ENCODE data around the gene MAP3K7.

Gene MAP3K7

DNA sequence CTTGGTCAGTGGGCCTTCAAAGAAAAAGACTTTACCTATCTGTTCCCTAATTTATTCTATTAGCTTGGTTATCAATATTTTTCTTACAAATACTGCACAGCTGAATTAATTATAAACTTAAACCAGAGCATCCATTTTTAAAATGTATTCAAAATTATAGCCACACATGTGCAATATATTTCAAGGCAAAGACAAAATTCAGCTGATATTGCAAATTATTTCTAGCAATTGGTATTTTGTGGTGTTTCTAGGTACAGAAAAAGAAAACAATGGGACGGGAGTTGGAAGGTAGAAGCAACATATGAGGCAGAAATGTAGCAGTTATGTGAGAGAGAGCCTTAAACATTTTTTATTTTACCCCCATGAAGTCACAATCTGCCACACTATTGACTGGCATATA, 64.9 kb downstream of the MAP3K7 start:
- no peak for DNase-seq

DNA sequence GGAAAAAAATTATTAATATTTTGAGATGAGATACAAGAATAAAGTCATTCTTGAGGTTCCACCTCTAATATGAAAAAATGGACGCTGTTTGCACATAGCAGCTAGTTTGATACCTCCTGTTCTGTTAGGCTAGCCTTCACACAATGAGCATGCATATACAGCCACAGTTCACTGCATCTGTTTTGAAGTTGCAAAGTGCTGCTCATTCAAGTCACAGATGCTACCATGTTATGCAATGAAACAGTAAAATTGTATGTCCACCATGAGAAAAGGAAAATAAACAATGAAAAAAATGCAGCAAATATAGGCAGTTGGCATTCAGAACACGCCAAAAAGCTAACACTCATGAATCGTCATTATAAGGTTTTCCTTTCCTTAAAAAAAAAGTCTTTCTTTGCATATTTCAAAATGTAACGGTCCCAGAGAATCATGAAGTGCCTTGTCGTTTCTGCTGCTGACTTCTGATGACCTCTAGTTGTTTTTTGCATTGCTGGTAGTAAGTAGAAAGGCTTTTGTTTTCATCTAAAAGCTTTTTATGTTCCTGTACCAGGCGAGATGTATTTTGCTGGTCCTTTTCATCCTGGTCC, 70.7 kb downstream of the MAP3K7 start:
- DNase-seq = no peak

DNA sequence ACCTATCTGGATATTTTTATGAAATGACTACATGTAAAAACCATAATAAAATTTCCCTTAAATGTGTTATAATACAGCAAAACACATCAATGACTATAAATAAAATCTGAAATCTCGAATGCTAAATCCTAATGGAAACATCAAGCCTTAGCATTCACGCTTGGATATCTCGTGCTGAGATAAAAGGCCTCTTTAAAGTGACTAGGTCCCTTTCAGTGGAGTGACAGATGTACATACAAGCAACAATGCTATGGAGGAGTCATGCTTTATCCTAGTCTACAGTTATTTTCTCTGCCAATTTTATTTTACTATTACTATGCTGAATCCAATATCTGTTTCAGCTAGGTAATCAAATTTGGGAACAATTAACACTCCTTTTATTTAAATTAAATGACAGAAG, 72.4 kb downstream of the MAP3K7 start:
- no peak for DNase-seq

DNA sequence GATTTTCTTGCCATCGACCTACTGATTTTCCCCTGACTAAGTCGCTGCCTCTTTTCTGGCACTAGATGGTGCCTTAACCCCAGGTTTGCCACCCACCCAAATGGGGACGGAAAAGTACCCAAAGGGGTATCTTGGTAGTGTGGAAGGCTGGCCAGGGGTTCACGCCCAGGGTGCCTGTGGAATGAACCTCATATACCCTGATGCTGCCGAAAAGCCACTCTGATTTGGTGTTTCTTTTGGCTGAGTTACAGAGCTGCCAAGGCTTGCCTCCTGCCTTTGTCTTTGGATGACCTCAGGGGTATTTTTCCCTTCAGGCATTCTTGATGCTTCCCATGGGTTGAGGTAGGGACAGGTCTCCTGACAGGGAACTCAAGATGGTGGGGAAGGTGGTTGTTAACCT, 78.1 kb downstream of the MAP3K7 start:
- no peak for DNase-seq

DNA sequence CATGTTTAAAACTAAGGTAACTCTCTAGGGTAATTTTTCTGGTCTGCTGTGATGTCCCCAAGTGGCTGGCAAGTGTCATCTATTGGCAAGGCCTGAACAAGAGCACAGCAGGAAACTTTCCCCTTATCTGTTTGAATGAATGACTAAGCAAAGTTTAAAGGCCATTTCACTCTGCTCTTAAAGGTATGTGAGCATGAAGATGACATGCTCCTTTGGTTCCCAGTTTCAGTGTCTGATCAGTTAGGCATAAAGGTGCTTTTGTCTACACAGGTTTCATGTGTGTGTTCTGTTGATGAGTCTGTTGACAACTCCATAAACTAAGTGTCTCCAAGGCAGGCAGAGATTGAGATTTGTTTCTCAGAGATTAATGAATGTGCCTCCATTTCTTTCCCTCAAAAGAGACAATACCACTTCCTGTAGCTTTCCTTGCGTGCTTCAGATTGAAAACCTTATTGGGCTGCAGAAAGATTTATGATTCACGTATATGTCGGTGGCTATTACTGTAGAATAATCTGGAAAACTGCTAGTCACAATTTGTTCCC, 83.9 kb downstream of the MAP3K7 start:
- no peak for DNase-seq

DNA sequence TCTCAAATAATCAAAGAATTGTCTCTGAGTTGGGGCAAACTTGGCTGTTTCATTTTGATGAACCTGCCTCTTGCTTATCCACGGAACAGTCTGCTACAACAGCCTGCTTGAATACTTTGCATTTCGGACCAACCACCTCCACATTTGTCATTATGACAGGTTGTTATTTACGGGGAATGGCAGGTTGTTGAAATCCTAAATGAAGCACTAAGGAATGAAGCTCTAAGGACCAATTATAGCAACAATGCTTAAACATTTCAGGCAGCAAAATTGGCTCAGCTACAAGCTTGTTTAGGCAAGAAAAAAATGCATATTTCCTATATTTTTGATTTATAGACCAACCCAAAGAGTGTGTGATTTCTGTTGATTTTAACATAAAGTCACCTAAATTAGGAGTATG, 84.5 kb downstream of the MAP3K7 start:
- no peak for DNase-seq

DNA sequence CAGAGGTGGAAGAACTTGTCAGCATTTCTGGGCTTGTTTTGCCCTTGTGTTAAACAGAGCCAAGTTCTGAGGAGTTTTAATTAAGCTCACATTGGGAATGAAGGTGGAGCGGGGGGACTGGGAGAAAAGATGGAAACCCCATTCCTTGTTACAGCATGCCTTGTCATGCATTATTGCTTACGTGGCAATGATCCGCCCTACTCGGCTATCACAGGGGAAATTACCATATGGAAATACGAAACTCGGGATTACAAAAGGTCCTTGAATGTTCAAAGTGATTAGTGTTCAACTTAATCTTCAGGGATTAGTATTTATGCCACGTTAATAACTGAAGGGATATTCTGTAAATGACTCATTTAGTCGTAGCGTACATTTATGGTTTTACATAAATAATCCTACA, 86.4 kb downstream of the MAP3K7 start:
- DNase-seq = no peak

DNA sequence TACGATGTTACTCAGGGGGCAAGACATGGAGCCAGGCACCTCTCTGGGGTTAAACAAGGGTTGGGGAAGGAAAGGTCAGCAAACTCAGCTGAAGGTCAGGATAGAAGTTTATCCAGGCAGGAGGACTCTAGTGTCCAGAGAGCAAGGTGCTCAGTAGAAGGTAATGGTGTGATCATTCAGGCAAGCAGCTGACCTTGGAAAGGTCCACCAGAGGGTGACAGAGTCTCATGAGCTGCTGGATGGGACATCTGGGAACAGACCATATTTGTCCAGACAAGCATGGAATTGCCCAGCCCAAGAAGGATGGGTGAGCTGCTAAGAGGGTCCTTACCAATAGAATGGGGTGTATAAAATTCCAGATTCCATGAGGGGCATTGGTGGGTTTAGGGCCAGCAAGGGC, 89.5 kb downstream of the MAP3K7 start:
- no peak for DNase-seq

DNA sequence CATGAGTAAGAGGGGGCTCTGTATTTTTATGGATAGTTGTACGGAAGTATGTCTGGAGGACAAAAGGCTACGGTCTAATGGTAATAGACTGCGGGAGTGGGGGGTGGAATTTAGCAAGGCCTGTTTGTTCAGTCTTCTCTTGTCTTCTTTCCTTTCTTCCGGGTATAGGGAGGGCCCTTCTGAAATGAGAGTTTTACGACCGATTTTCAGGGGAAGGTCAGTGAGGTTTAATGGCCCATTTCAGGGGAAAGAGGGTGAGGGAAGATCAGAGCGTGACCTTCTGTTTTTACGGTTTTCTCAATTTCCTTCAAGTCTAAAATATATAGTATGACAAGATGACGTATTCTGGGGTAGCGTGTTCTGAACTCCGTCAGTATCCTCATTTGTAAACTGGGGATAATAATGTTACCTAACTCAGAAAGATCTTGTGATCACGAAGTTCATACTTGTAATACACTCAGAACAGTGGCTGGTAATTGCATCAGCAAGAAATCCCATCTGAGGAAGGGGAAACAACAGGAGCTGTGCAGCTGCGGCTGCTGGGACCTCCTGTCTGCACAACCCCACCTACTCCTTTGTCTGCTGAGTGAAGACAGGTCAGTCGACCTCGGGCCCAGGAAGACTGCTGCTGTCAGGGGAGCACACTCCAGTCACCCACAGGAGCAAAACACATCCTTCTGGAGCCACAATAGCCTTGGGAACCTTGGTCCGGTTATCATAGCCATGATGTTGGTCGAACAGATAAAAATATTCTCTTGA, 90.4 kb downstream of the MAP3K7 start:
- DNase-seq = peak; percentile 77

DNA sequence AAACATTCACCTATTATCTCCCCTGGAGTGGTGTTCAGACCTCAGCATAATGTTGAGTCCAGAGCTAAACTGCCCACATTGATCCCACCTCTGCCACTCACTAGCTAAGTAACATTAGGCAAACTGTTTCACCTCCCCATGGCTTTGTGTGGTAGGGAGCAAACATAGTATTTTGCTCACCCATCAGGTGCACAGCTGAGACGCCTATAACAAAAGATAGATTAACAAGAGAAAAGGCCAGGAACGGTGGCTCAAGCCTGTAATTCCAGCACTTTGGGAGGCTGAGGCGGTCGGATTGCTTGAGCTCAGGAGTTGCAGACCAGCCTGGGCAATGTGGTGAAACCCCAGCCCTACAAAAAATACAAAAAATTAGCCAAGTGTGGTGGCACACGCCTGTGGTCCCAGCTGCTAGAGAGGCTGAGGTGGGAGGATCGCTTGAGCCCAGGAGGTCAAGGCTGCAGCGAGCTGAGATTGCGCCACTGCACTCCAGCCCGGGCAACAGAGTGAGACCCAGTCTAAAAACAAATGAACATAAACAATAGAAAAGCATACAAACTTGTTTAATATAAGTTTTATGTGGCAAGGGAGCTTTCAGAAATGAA, 91.6 kb downstream of the MAP3K7 start:
- no peak for DNase-seq

DNA sequence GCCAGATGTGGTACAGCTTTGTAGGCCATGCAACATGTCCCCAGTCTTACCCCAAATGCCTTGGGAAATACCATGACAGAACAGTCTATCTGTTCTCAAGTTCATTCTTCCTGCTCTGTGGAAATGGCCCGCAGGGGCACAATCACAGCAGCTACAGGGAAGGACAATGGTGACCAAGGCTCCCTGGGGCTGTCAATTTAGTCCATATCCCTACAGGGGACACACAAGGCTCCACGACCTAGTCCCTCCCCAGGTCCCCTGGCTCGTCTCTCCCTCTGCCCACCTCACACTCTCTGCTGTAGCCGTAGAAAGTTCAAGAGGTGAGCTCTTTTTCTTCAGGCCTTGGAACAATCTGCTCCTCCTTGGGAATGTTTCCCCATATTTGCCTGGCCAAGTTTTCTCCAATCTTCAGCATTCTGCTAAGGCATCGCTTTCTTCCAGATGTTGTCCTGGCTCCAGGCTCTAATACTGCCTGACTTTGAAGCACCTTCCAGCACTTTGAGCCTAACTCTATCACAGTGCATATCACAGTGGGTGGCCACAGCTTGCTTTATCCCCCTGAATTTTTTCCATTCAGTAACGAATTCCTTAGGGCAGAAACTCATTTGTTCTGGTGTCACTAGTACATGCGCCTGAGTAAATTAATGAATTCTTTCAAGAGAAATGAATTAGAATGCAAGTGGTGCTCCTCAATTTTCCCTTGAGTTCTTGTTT, 92.6 kb downstream of the MAP3K7 start:
- DNase-seq = no peak

DNA sequence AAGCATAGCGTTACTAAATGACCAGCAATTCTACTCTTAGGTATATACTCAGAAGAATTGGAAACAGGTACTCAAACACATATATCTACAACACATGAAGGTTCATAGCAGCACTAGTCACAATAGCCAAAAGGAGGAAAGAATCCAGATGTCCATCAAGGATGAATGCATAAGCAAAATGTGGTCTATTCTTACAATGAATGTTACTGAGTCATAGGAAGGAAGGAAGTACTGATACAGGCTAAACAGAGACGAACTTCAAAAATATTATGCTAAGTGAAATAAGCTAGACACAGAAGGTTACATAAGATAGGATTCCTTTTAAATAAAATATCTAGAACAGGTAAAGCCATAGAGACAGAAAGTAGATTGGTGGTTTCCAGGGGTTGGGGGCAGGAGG, 93.5 kb downstream of the MAP3K7 start:
- no peak for DNase-seq

DNA sequence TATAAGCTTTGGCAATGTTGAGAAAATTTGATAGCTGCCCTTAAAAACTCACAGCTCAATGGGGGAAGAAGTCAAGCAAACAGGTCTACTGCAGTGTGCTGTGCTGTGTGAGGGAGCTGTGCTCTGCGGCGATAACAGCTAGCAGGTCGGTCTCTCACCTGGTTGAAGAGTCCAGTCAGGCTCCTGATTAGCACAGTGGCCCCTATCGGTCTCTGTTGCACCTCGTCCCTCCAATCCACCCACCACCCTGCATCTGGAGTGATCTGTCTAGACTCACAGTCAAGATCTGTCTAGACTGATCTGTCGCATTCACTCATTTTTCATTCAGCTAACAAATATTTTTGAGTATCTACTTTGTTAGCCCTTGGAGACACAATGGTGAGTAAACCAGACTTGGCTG, 94.1 kb downstream of the MAP3K7 start:
- no peak for DNase-seq

DNA sequence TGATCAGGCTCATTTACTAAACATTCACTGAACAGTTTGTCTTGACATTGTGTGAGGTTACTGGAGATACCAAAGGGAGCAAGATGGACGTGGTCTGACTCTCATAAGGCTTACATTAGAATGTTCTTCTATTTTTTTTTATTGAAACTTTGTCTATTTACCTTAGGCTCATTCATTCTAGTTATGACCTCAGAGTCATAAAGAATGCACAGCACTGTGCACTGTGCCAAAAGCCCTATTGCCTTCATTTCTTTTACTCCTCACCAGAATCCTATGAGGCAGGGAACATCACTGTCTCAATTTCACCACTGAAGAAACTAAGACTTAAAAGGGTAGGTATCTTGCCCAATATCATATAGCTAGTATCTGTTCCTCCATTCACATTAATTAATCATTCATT, 94.5 kb downstream of the MAP3K7 start:
- no peak for DNase-seq

DNA sequence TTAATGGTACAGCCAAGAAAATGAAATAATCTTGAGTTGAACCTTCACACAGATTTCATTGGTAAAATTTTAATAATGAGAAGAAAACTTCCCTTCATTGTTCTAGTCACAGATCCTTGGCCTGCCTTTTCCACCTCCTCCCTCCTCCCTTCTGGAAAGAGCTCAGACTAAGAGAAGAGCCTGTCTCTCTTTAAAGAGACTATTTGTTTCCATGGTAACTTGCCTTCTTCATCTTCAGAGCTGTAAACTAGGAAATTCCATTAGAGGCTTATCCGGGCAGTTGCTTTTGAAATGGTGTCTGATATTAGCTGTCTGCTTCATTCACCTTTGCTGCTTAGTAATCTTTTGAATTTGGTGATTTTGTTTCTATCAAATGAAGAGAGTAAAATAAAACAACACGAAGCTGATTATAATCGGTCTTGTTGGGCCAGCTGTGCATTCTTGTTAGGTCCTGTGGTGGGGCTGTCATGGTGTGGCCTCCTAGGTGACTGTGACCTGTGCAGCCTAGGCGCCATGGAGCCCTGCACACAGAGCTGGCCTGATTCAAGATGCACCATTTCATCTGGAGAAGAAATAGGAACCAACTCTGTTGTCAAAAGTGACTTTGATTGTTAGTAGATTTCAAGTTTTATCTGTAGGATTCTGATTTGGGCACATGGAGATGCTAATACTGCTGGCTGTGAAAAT, 96.7 kb downstream of the MAP3K7 start:
- DNase-seq = no peak

DNA sequence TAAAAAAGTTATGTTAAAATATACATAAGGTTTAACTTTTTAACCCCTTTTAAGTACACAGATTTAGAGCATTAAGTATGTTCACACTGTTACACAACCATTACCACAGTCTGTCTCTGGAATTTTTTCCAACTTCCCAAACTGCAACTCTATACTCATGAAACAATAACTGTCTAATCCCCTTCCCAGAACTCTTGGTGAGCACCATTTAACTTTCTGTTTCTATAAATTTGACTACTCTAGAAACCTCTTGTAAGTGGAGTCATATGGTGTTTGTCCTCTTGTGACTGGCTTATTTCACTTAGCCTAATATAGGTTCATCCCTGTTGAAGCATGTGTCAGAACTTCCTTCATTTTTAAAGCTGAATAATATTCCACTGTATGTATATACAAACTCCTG, 98.1 kb downstream of the MAP3K7 start:
- DNase-seq = no peak

DNA sequence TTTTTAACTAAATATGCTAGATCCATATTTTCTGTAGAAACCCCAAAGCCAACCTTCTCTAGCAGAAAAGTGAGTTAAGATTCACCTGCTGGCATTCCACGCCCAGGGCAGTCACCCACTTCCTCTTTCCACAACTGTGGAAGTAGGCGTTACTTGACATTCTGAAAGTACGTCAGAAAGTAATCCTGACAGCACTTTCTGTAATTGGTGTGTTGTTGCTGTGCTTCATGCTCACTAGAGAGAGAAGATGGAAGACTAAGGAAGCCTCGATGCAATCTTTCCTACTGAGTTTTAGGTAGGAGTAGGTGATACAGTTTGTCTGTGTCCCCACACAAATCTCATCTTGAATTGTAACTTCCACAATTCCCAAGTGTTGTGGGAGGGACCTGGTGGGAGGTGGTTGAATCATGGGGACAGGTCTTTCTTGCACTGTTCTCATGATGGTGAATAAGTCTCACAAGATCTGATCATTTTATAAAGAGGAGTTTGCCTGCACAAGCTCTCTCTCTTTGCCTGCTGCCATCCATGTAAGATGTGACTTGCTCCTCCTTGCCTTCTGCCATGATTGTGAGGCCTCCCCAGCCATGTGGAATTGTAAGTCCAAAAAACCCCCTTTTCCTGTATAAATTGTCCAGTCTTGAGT, 101.1 kb downstream of the MAP3K7 start:
- DNase-seq = no peak

DNA sequence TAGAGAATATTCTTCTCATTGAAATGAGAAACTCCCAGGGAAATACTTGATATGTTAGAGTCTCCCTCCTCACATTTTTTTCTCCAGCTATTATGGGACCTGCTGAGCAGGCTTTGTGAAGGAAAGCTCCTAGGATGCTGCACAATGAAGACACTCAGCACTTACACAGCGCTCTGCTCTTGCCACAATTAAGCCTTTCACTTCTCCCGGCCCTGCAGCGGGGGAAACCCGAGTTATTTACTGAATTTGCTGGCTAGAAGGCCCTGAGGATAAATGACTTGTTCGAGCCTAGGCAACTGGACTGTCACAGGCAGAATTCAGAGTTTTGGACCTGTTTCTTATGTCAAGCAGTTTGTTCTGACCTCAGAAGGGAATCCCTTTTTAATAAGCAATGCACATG, 102.0 kb downstream of the MAP3K7 start:
- DNase-seq = peak; percentile 92

DNA sequence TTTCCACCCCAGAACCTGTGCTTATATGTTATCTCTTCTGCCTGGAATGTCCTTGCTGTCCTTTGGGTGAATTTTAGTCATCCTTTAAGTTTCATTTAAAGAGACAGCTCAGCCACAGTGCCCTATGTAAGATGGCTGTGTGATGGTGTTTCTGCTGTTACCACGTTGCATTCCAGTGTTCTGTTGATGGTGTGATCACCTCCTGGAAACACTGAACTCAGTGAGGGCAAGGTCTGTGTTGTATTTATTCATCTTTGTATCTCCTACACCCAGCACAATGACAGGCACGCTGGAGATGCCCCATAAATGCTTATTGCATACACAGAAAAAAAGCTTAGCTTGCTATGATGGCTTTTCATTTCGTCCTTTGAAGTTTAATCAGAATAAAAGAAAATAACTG, 102.5 kb downstream of the MAP3K7 start:
- no peak for DNase-seq

DNA sequence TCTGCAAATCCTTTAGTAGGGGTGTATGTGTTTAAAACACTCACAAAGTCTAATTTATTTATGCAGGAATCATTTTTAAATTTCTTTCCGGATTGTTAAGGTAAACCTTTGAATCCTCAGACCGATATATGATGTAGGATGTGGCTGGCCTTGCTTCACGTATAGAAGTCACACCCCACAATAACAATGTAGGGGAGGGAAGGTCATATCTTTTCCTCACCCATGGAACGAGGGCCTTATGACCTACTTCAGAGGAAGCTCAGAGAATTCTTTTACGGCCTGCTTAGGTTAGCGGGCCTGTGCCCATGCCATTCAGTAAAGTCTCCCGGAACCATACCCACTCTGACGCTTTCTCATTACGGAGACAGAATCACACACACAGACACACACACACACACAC, 102.9 kb downstream of the MAP3K7 start:
- DNase-seq = no peak

DNA sequence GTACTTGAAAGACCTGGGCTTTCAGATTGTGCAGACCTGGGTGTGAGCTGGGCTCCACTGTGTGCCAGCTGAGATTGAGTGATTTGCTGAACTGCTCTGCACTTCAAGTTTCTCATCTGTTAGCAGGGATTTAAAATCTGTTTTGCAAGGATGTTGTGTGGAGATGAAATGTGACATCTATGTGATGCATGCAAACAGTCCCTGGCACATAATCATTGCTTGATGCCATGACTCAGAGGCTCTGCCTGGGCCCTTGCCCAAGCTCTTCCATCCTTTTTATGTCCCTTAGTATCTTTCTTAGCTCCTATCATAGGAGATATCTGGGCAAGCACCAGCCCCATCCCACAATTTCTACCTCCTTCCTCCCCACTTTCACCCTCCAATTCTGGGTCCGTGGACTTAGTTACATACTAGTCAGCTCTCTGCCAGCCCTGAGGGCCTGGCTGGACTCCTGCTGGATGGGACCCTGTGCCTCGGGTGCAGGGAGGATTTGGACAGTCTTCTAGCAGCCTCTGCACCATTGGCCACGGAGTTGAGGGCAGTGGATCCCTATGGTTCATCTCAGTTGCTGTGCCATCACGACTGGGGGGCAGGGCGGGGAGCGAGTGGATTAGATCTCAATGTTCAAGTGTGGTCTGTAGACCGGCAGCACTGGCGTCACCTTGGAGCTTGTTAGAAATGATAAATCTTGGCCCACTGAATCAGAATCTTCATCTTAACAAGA, 103.6 kb downstream of the MAP3K7 start:
- DNase-seq = no peak

DNA sequence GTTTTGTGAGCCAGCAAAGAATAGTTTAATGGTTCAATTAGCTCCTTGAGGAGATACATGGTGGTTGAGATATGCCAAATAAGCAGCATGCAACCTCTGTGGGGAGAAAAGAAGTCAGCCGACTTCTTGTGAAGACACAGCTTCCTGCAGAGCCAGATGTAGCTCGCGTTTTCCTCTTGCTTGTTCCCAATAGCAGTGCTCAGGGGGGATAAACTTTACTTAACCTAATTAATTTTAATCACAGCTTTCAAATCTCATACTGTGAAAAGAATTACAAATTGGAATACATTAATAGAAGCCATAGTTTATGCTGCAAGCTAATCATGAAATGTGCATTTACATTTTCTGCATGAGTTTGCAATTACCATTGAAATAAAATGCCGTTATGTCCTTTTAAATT, 106.2 kb downstream of the MAP3K7 start:
- no peak for DNase-seq

Measured in islet precursor cell (in vitro differentiated cells).